HG02938 (cell line): Measurements from ENCODE around the gene CEP63.
"Not testable (repeated sequence)": the region's sequence is repeated elsewhere in the genome, so short reads cannot be mapped to it uniquely, and the experiment has no call there.

Experiments
- ATAC-seq: cut with Tn5 transposase; IDR thresholded peaks from one replicate; pipeline ENCODE4 v1.9.1; 2021; ENCODE audit warnings: mild to moderate bottlenecking, moderate library complexity; ENCODE audit not compliant: unreplicated experiment

CEP63 gene

GRCh38 chr3:134567605-134568004 is 81.7 kb downstream of the CEP63 start:
- no peak for ATAC-seq

DNA sequence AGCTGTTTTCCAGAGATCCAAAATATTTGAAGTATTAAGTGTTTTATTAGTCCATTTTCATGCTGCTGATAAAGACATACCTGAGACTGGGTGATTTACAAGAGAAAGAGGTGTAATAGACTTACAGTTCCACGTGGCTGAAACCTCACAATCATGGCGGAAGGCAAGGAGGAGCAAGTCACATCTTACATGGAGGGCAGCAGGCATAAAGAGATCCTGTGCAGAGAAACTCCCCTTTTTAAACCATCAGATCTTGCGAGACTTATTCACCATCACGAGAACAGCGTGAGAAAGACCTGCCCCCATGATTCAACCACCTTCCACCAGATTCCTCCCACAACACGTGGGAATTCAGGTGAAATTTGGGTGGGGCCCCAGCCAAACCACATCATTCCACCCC is 82.9 kb downstream of the CEP63 start:
- ATAC-seq: no peak

- not testable (repeated sequence) for ATAC-seq
These were observed 84.0 kb downstream of the CEP63 start for GRCh38 chr3:134569899-134570298.

- ATAC-seq: no peak
These were observed 90.6 kb downstream of the CEP63 start for GRCh38 chr3:134576426-134576825.

DNA sequence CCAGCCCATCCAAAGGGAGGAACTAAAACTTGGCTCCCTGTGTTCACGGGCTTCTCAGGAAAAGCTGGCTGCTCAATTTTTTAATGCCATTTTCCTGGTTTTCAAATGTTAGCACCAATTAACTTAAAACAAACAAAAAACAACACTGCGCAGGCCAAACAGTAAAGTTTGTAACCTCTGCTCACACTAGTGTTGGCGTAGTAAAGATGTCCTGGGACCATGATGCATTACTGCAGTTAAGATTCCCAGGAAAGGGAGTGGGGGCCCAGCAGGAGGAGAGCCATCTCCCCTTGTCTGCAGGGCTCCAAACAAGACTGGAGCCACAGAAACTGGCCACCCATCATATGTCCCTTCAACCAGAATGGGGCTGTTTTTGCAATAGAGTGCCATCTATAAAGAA is 91.0 kb downstream of the CEP63 start:
- ATAC-seq: no peak

DNA sequence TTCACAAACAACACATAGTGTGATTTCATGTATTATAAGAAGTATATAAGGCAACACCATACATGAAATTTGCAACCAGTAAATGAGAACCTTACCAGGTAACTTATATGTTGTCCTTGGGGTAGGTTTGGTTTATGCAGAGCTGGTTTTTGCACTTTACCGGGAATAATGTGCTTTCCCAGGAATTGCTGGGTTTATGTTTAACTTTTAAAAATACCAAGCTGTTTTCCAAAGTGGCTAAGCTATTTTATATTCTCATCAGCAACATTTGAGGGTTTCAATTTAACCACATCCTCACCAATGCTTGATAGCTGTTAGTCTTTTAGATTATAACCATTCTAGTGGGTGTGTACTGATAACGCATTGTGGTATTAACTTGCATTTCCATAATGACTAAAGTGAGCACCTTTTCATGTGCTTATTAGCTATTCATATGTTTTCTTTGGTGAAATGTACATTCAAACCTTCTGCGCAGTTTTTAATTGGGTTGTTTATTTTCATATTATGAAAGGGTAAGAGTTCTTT is 93.3 kb downstream of the CEP63 start:
- ATAC-seq: no peak

DNA sequence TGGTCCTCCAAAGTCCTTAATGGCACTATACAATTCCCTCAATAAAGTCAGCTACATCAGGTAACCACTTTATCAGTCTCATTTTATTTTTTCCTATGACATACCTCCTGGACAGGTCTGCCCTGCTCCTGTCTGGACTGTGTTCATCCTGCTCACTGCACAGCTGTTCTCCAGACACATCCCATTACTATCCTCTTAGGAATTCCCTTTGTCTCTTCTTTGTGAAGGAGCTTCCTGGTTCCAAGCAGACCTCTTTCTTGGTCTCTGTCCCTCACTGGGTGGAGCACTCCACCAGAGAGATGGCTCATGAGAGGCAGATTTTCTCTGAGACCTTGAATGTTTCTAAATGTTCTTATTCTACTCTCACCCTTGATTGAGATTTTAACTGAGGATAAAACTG is 104.9 kb downstream of the CEP63 start:
- ATAC-seq: no peak

GRCh38 chr3:134592806-134593205 is 106.9 kb downstream of the CEP63 start:
- ATAC-seq: no peak

GRCh38 chr3:134594331-134594741 is 108.5 kb downstream of the CEP63 start:
- ATAC-seq: no peak

GRCh38 chr3:134594986-134595385 is 109.1 kb downstream of the CEP63 start:
- not testable (repeated sequence) for ATAC-seq

DNA sequence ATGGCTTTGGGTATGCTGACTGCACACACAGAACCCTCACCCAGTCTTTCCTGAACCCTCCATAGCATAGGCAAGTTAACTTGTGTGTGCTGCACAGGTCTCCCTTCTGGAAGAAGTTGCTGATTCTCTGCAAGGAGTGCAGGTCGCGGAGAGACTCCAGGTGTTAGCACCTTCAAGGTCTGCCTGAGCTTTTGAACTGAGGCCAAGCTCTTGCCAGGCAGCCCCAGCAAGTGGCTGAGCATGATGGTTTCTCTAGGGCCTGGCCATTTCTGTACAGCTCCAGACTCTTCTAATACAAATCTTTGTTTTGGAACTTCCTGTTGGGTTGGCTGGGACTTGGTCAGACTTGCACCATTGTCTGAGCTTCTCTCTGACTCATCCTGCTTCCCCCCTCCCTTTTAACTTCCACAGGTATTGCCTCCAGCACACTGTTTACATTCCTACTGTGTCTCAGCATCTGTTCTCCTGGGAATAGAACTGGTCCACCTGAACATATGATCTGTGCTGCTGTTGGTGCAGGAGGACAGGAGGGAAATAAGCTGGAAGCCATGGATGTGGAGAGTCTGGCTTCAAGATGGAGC is 111.6 kb downstream of the CEP63 start:
- ATAC-seq: no peak

DNA sequence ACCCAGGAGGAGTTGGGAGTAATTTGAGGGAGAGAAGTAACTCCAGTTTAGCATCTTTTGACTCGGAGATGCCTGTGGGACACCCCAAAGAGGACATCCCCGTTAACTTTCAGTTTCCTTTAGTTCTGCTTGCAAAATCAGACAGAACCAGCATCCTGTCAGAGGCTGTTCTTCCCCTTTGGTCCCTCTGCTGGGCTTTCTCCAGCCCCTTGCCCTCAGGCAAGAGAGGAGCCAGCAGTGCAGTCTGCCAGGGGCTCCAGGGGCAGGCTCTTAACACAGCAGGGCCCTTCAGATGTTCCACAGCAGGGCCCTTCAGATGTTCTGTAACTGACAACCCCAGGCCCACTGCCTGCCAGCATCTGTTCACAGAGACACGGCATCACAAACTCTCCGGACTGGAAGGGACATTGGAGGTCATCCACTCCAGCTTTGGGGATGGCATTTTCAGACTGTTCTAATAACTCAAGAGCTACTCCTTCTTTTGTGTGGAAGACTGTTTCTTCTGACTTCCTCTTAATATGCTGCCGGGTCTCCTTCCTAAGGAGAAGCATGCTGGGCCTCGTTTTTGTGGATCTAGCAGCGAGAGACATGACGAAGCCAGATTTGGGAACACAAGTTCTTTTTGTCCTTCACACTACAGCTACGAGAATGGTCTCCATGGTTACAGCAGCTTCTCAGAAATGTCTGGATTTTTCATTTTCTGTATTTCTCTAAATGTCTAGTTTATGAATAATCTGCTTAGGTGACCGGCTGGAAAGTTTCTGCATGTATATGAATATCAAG is 113.1 kb downstream of the CEP63 start:
- no peak for ATAC-seq

GRCh38 chr3:134600206-134600605 is 114.3 kb downstream of the CEP63 start:
- no peak for ATAC-seq

DNA sequence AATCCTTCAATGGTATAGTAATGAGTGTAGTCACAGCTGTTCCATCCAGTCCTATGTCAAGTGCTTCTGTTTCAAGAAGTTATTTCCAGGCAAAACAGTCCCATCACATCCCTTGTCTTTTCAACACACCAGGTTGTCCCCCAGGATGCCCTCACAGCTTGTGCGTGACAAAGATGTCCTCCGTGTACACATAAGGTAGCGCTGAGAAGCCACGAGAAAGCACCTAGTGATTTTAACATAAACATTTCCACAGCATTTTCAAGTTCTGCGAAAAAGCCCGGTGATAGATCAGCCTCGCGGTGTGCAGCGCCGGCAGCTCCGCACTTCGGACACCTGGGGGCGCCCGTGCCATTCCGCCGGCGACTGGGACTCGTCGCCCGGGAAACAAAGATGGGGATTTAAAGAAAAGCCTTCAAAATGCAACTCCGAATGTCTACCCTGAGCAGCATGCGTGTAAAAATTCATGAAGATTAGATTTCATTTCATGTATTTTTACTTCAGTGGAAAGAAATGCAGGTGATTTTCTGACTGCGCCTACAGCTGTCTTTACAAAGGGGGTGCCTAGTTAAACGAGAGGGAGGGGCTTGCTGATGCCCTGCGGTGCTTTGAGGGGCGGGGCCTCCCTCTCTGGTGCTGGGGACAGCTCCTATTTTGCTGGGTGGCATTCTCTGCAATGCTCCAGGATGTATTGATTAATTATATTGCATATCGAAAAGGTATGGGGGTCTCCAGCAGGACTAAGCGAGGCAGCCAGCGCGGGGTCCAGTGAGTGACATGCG is 115.0 kb downstream of the CEP63 start:
- ATAC-seq: peak; percentile 66

GRCh38 chr3:134601539-134602439 is 115.9 kb downstream of the CEP63 start:
- no peak for ATAC-seq

- no peak for ATAC-seq
These were observed 116.6 kb downstream of the CEP63 start for GRCh38 chr3:134602440-134602814.

GRCh38 chr3:134603480-134603879 is 117.6 kb downstream of the CEP63 start:
- ATAC-seq: no peak

DNA sequence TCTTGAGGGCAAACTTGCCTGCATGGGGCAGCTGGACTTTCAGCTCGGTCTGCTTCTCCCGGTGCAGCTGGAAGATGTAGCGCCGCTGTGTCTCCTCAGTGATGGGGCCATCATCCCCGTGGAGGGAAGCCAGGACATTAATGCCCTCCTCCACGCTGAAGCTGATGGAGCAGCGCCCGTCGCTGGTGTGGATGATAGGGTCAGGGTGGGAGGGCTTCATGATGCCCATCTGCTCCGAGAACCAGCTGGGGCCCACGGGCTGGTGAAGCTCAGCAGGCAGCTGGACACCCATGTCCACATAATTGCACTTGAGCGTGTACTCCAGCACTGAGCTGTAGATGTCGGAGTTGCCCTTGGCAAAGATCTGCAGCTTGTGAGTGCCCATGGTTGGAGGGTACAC is 118.1 kb downstream of the CEP63 start:
- ATAC-seq: no peak

DNA sequence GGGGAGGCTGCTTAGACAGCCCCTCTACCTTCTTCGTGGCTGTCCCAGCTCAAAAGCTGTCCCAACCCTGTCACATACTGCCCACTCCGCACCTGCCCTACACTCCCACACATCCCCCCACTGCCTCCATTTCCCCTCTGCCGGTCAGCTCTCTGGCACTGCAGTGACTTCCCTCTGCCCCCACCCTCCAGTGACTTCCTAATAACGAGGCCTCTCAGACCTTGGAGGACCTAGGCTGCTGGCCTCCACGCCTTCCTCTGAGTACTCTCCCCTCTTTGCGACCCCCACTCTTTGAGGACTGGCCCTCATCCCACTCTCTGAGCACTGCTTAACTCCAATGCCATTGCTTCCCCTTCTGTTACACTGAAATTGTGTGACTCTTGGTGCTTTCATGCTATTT is 119.7 kb downstream of the CEP63 start:
- no peak for ATAC-seq
